HepG2 (cell line): Measurements from ENCODE around the gene ZDHHC19. TPM values are rescaled to one million over a fixed set of nuclear protein-coding genes. Genes with fewer than 3 reads are reported as not detected.

Source experiments
- AKAP8 ChIP-seq: sonication (generic); formaldehyde crosslinking; IDR thresholded peaks from 2 replicates; pipeline ENCODE4 v1.5.1; 2020; ENCODE audit warnings: mild to moderate bottlenecking, missing genetic modification reagents
- CBX5 ChIP-seq: sonication (generic); formaldehyde crosslinking; IDR thresholded peaks from 2 replicates; pipeline ENCODE4 v1.4.0; 2020; ENCODE audit warnings: missing genetic modification reagents, borderline replicate concordance
- CEBPB ChIP-seq: IDR thresholded peaks from 2 replicates; pipeline ENCODE4 v1.6.1; 2011; ENCODE audit warnings: low read depth, low read length, improper control_type of control experiment, borderline replicate concordance
- ERF ChIP-seq: IDR thresholded peaks from 2 replicates; pipeline ENCODE4 v1.6.1; 2018; ENCODE audit warnings: missing biosample characterization, missing genetic modification reagents
- FOSL1 ChIP-seq: sonication (generic); formaldehyde crosslinking; IDR thresholded peaks from 2 replicates; pipeline ENCODE4 v1.9.0; 2021; ENCODE audit warnings: missing genetic modification reagents, borderline replicate concordance
- MAF1 ChIP-seq: sonication (generic); formaldehyde crosslinking; IDR thresholded peaks from 2 replicates; pipeline ENCODE4 v1.5.0; 2020; ENCODE audit warnings: missing genetic modification reagents, borderline replicate concordance
- RERE ChIP-seq: IDR thresholded peaks from 2 replicates; pipeline ENCODE4 v1.6.1; 2016; ENCODE audit warnings: low read depth, missing genetic modification reagents, missing compliant biosample characterization
- SPEN ChIP-seq: sonication (generic); formaldehyde crosslinking; IDR thresholded peaks from 2 replicates; pipeline ENCODE4 v1.5.1; 2020; ENCODE audit warnings: low read depth, mild to moderate bottlenecking, missing genetic modification reagents
- USF2 ChIP-seq, 2 experiments: sonication (generic) in 1 of 2; formaldehyde crosslinking in 1 of 2; IDR thresholded peaks; 2 replicates each; pipeline versions ENCODE4 v1.5.1 to v1.6.1; 2011 to 2020; ENCODE audit warnings: borderline replicate concordance in 1 of 2, low read depth in 1 of 2, low read length in 1 of 2, mild to moderate bottlenecking in 1 of 2, missing genetic modification reagents in 1 of 2, moderate library complexity in 1 of 2
- ZNF30 ChIP-seq: sonication (generic); formaldehyde crosslinking; IDR thresholded peaks from 2 replicates; pipeline ENCODE4 v1.5.0; 2020; ENCODE audit warnings: mild to moderate bottlenecking, missing genetic modification reagents
- ZNF746 ChIP-seq: sonication (generic); formaldehyde crosslinking; IDR thresholded peaks from 2 replicates; pipeline ENCODE4 v1.8.0; 2022; ENCODE audit warnings: mild to moderate bottlenecking, missing genetic modification reagents
- polyA plus RNA-seq, 8 experiments: library from polyadenylated mRNA; depleted of rRNA in 3 of 8; stranded (reverse) in 7 of 8; unstranded in 1 of 8; fragments of >200 nt; fragmentation: Illumina TruSeq in 4 of 8; extraction: Trizol in 4 of 8; gene quantifications; 2 replicates each; pipeline versions ENCODE4 v1.2.1 to v1.2.3, GENCODE V29; 2011 to 2016; ENCODE audit warnings: low read depth in 4 of 8, missing spikeins in 1 of 8, mixed read lengths in 1 of 8; ENCODE audit not compliant: insufficient read depth in 1 of 8
- total RNA-seq, 5 experiments: library from RNA; depleted of rRNA; stranded (reverse); fragments of >200 nt; fragmentation: Illumina TruSeq; extraction: Trizol; gene quantifications; 2 replicates each; pipeline ENCODE4 v1.2.3, GENCODE V29; 2016; ENCODE audit warnings: low read depth in 1 of 5
- TF ChIP-seq, protein P1 (sequence below): sonication (generic); formaldehyde crosslinking; conservative IDR thresholded peaks from 2 replicates; pipeline ENCODE4 v1.4.0; 2020; ENCODE audit warnings: mild to moderate bottlenecking, missing genetic modification reagents, moderate library complexity
- TF ChIP-seq, protein P2 (sequence below): sonication (generic); formaldehyde crosslinking; IDR thresholded peaks from 2 replicates; pipeline ENCODE4 v1.4.0; 2020; ENCODE audit warnings: mild to moderate bottlenecking, low read depth, missing genetic modification reagents
- TF ChIP-seq, protein P3 (sequence below): sonication (generic); formaldehyde crosslinking; IDR thresholded peaks from 2 replicates; pipeline ENCODE4 v1.5.1; 2020; ENCODE audit warnings: missing genetic modification reagents, mild to moderate bottlenecking, borderline replicate concordance

The ZDHHC19 gene
- total and polyA plus RNA-seq, 2 of the 13 experiments (the other 11 are each of a cell fraction or from before 2014, with no cell fraction given) = 0.22 to 0.53 TPM

- TF ChIP-seq, protein P1, sequence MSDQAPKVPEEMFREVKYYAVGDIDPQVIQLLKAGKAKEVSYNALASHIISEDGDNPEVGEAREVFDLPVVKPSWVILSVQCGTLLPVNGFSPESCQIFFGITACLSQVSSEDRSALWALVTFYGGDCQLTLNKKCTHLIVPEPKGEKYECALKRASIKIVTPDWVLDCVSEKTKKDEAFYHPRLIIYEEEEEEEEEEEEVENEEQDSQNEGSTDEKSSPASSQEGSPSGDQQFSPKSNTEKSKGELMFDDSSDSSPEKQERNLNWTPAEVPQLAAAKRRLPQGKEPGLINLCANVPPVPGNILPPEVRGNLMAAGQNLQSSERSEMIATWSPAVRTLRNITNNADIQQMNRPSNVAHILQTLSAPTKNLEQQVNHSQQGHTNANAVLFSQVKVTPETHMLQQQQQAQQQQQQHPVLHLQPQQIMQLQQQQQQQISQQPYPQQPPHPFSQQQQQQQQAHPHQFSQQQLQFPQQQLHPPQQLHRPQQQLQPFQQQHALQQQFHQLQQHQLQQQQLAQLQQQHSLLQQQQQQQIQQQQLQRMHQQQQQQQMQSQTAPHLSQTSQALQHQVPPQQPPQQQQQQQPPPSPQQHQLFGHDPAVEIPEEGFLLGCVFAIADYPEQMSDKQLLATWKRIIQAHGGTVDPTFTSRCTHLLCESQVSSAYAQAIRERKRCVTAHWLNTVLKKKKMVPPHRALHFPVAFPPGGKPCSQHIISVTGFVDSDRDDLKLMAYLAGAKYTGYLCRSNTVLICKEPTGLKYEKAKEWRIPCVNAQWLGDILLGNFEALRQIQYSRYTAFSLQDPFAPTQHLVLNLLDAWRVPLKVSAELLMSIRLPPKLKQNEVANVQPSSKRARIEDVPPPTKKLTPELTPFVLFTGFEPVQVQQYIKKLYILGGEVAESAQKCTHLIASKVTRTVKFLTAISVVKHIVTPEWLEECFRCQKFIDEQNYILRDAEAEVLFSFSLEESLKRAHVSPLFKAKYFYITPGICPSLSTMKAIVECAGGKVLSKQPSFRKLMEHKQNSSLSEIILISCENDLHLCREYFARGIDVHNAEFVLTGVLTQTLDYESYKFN = no peak
- TF ChIP-seq CEBPB = 0 out of 2 replicates have a peak, but pooled peaks have one; percentile 42
- TF ChIP-seq FOSL1 = no peak
- no peak for TF ChIP-seq ZNF746 (CRISPR knock-in tag)
- TF ChIP-seq MAF1 = no peak
- no peak for TF ChIP-seq RERE
- TF ChIP-seq SPEN = no peak
- TF ChIP-seq, protein P2, sequence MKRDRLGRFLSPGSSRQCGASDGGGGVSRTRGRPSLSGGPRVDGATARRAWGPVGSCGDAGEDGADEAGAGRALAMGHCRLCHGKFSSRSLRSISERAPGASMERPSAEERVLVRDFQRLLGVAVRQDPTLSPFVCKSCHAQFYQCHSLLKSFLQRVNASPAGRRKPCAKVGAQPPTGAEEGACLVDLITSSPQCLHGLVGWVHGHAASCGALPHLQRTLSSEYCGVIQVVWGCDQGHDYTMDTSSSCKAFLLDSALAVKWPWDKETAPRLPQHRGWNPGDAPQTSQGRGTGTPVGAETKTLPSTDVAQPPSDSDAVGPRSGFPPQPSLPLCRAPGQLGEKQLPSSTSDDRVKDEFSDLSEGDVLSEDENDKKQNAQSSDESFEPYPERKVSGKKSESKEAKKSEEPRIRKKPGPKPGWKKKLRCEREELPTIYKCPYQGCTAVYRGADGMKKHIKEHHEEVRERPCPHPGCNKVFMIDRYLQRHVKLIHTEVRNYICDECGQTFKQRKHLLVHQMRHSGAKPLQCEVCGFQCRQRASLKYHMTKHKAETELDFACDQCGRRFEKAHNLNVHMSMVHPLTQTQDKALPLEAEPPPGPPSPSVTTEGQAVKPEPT (CRISPR knock-in tag) = no peak
- TF ChIP-seq ERF (CRISPR knock-in tag) = peak; percentile 39; the same call in 1 of the 2 replicates
- TF ChIP-seq CBX5 (CRISPR knock-in tag) = no peak
- TF ChIP-seq, protein P3, sequence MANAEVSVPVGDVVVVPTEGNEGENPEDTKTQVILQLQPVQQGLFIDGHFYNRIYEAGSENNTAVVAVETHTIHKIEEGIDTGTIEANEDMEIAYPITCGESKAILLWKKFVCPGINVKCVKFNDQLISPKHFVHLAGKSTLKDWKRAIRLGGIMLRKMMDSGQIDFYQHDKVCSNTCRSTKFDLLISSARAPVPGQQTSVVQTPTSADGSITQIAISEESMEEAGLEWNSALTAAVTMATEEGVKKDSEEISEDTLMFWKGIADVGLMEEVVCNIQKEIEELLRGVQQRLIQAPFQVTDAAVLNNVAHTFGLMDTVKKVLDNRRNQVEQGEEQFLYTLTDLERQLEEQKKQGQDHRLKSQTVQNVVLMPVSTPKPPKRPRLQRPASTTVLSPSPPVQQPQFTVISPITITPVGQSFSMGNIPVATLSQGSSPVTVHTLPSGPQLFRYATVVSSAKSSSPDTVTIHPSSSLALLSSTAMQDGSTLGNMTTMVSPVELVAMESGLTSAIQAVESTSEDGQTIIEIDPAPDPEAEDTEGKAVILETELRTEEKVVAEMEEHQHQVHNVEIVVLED (CRISPR knock-in tag) = no peak
- no peak for TF ChIP-seq AKAP8 (CRISPR knock-in tag)
- no peak for TF ChIP-seq USF2 (IDR thresholded peaks at IDR 0.05; ENCODE audit: low read depth, low read length)
- no peak for TF ChIP-seq USF2 (CRISPR knock-in tag; IDR thresholded peaks at IDR 0.05; ENCODE audit: borderline replicate concordance)
- no peak for TF ChIP-seq ZNF30 (CRISPR knock-in tag)
These were observed 8.7 kb downstream of the ZDHHC19 start (continued) for GRCh38 chr3:196202516-196202970.
